Stimulated activated naive CD8-positive, alpha-beta T cell treated with anti-CD3 and anti-CD28 coated beads, Interleukin-15, amount 100 ng/mL, for 72 hours (primary cell): ENCODE results near the gene MAST4.

ENCODE experiments used
- ATAC-seq: fragments of 150-1000 bp; cut with Tn5 transposase; 2 replicates; pipeline ENCODE4 v1.10.0; 2021; ENCODE audit warnings: mild to moderate bottlenecking, moderate library complexity
- DNase-seq, 2 donors: peaks; one replicate each; pipeline ENCODE4 v3.0.0; 2021 to 2022
- H3K27ac Mint-ChIP-seq, 2 donors: one replicate each; pipeline ENCODE4 v1.8.0; 2022; ENCODE audit warnings: mild to moderate bottlenecking in 2 of 2, mixed read lengths in 2 of 2, moderate library complexity in 2 of 2
- H3K27me3 Mint-ChIP-seq: one replicate; pipeline ENCODE4 v1.8.0; 2022; ENCODE audit warnings: mixed read lengths
- H3K4me1 Mint-ChIP-seq: one replicate; pipeline ENCODE4 v1.8.0; 2022; ENCODE audit warnings: mild to moderate bottlenecking, mixed read lengths
- H3K4me3 Mint-ChIP-seq, 2 donors: one replicate each; pipeline ENCODE4 v1.8.0; 2022; ENCODE audit warnings: mild to moderate bottlenecking in 2 of 2, mixed read lengths in 2 of 2, moderate library complexity in 1 of 2
- H3K9me3 Mint-ChIP-seq, 2 donors: one replicate each; pipeline ENCODE4 v1.8.0; 2022; ENCODE audit warnings: mixed read lengths in 2 of 2

The MAST4 gene

GRCh38 chr5:66903709-66904108 is 307.5 kb downstream of the MAST4 start:
- ATAC-seq (no peak), DNase-seq (no peak)
- H3K27ac Mint-ChIP-seq: no peak overlapping the region
- H3K9me3 Mint-ChIP-seq: no peaks in the 10 kb centered on the region
- peaks cover 8% of the 10 kb centered on the region for H3K27me3 Mint-ChIP-seq
- no peak overlapping the region for H3K4me3 Mint-ChIP-seq
- H3K4me1 Mint-ChIP-seq: peaks cover 1% of the 10 kb centered on the region

- H3K27me3 Mint-ChIP-seq: peaks cover 8% of the 10 kb centered on the region
- peaks cover 6% of the 10 kb centered on the region for H3K4me1 Mint-ChIP-seq
- no peak overlapping the region for H3K4me3 Mint-ChIP-seq
- no peaks in the 10 kb centered on the region for H3K9me3 Mint-ChIP-seq
- no peak for DNase-seq
- ATAC-seq: no peak
- no peak overlapping the region for H3K27ac Mint-ChIP-seq
These were observed 308.0 kb downstream of the MAST4 start for GRCh38 chr5:66904189-66904588.

GRCh38 chr5:66906021-66906420 is 309.8 kb downstream of the MAST4 start:
- DNase-seq (no peak), ATAC-seq (no peak)
- H3K27me3 Mint-ChIP-seq: peaks cover 8% of the 10 kb centered on the region
- peaks cover 13% of the 10 kb centered on the region for H3K4me1 Mint-ChIP-seq
- H3K9me3 Mint-ChIP-seq: no peaks in the 10 kb centered on the region
- H3K4me3 Mint-ChIP-seq: no peak overlapping the region
- no peak overlapping the region for H3K27ac Mint-ChIP-seq

GRCh38 chr5:66908230-66908629 is 312.0 kb downstream of the MAST4 start:
- no peaks in the 10 kb centered on the region for H3K9me3 Mint-ChIP-seq
- peaks cover 13% of the 10 kb centered on the region for H3K4me1 Mint-ChIP-seq
- peak overlapping the region in 1 of 2 donors; percentile 36 for H3K27ac Mint-ChIP-seq
- no peak for DNase-seq
- peaks cover 8% of the 10 kb centered on the region for H3K27me3 Mint-ChIP-seq
- no peak for ATAC-seq
- H3K4me3 Mint-ChIP-seq: no peak overlapping the region

GRCh38 chr5:66909364-66909763 is 313.2 kb downstream of the MAST4 start:
- Mint-ChIP-seq H3K27me3 (no peaks in the 10 kb centered on the region), H3K9me3 (no peaks in the 10 kb centered on the region), H3K27ac (no peak overlapping the region), H3K4me3 (no peak overlapping the region), H3K4me1 (peaks cover 13% of the 10 kb centered on the region)
- ATAC-seq (no peak), DNase-seq (no peak)

- H3K27ac Mint-ChIP-seq: no peak overlapping the region
- no peaks in the 10 kb centered on the region for H3K9me3 Mint-ChIP-seq
- H3K4me1 Mint-ChIP-seq: peaks cover 13% of the 10 kb centered on the region
- H3K4me3 Mint-ChIP-seq: no peak overlapping the region
- peaks cover 6% of the 10 kb centered on the region for H3K27me3 Mint-ChIP-seq
- ATAC-seq (no peak), DNase-seq (no peak)
These were observed 316.6 kb downstream of the MAST4 start for GRCh38 chr5:66912787-66913186.

- H3K4me1 Mint-ChIP-seq: no peaks in the 10 kb centered on the region
- H3K4me3 Mint-ChIP-seq: no peak overlapping the region
- peaks cover 6% of the 10 kb centered on the region for H3K27me3 Mint-ChIP-seq
- H3K9me3 Mint-ChIP-seq: no peaks in the 10 kb centered on the region
- H3K27ac Mint-ChIP-seq: no peak overlapping the region
- no peak for DNase-seq
- no peak for ATAC-seq
These were observed 319.3 kb downstream of the MAST4 start for GRCh38 chr5:66915531-66915930.

GRCh38 chr5:66922881-66923280 is 326.7 kb downstream of the MAST4 start:
- Mint-ChIP-seq H3K27ac (no peak overlapping the region), H3K4me1 (peaks cover 10% of the 10 kb centered on the region), H3K27me3 (no peaks in the 10 kb centered on the region), H3K4me3 (no peak overlapping the region), H3K9me3 (no peaks in the 10 kb centered on the region)
- DNase-seq (no peak), ATAC-seq (no peak)

GRCh38 chr5:66923457-66923856 is 327.3 kb downstream of the MAST4 start:
- Mint-ChIP-seq H3K27ac (no peak overlapping the region), H3K9me3 (no peaks in the 10 kb centered on the region)
- ATAC-seq: peak; percentile 98

GRCh38 chr5:66923922-66924321 is 327.7 kb downstream of the MAST4 start:
- peaks cover 10% of the 10 kb centered on the region for H3K4me1 Mint-ChIP-seq

More at GRCh38 chr5:66923457-66923856, 327.3 kb downstream of the MAST4 start:
- no peak overlapping the region for H3K4me3 Mint-ChIP-seq
- H3K4me1 Mint-ChIP-seq: peaks cover 10% of the 10 kb centered on the region
- H3K27me3 Mint-ChIP-seq: no peaks in the 10 kb centered on the region
- DNase-seq: peak in 1 of 2 donors; percentile 16

GRCh38 chr5:66927140-66927539 is 330.9 kb downstream of the MAST4 start:
- Mint-ChIP-seq H3K27me3 (peaks cover 12% of the 10 kb centered on the region), H3K4me1 (peaks cover 10% of the 10 kb centered on the region), H3K9me3 (no peaks in the 10 kb centered on the region), H3K27ac (peak overlapping the region; percentile 27 to 59), H3K4me3 (no peak overlapping the region)
- no peak for ATAC-seq
- no peak for DNase-seq

More at GRCh38 chr5:66923922-66924321, 327.7 kb downstream of the MAST4 start:
- H3K9me3 Mint-ChIP-seq: no peaks in the 10 kb centered on the region
- no peak for DNase-seq
- H3K27me3 Mint-ChIP-seq: no peaks in the 10 kb centered on the region
- ATAC-seq: peak; percentile 18
- H3K27ac Mint-ChIP-seq: no peak overlapping the region
- H3K4me3 Mint-ChIP-seq: no peak overlapping the region

- H3K27ac Mint-ChIP-seq: no peak overlapping the region
- DNase-seq (no peak), ATAC-seq (no peak)
- no peaks in the 10 kb centered on the region for H3K9me3 Mint-ChIP-seq
- H3K27me3 Mint-ChIP-seq: peaks cover 17% of the 10 kb centered on the region
- H3K4me1 Mint-ChIP-seq: no peaks in the 10 kb centered on the region
- H3K4me3 Mint-ChIP-seq: no peak overlapping the region
These were observed 333.1 kb downstream of the MAST4 start for GRCh38 chr5:66929281-66929680.

- DNase-seq (no peak), ATAC-seq (no peak)
- Mint-ChIP-seq H3K27me3 (peaks cover 22% of the 10 kb centered on the region), H3K27ac (no peak overlapping the region), H3K9me3 (no peaks in the 10 kb centered on the region), H3K4me1 (no peaks in the 10 kb centered on the region), H3K4me3 (no peak overlapping the region)
These were observed 333.8 kb downstream of the MAST4 start for GRCh38 chr5:66929995-66930394.

GRCh38 chr5:66931651-66932050 is 335.5 kb downstream of the MAST4 start:
- no peak for DNase-seq
- Mint-ChIP-seq H3K27ac (no peak overlapping the region), H3K4me1 (no peaks in the 10 kb centered on the region), H3K4me3 (no peak overlapping the region), H3K9me3 (no peaks in the 10 kb centered on the region), H3K27me3 (peaks cover 29% of the 10 kb centered on the region)
- ATAC-seq: no peak

- DNase-seq (no peak), ATAC-seq (no peak)
- Mint-ChIP-seq H3K9me3 (no peaks in the 10 kb centered on the region), H3K27ac (no peak overlapping the region), H3K4me3 (no peak overlapping the region), H3K4me1 (no peaks in the 10 kb centered on the region), H3K27me3 (peaks cover 29% of the 10 kb centered on the region)
These were observed 336.3 kb downstream of the MAST4 start for GRCh38 chr5:66932457-66932856.

GRCh38 chr5:66933066-66933465 is 336.9 kb downstream of the MAST4 start:
- H3K27me3 Mint-ChIP-seq: peaks cover 29% of the 10 kb centered on the region
- peak overlapping the region in 1 of 2 donors; percentile 44 for H3K27ac Mint-ChIP-seq
- no peaks in the 10 kb centered on the region for H3K4me1 Mint-ChIP-seq
- H3K9me3 Mint-ChIP-seq: no peaks in the 10 kb centered on the region
- no peak for DNase-seq
- ATAC-seq: no peak
- H3K4me3 Mint-ChIP-seq: no peak overlapping the region

- peaks cover 0 to 8% of the 10 kb centered on the region in 2 donors for H3K9me3 Mint-ChIP-seq
- DNase-seq: no peak
- peaks cover 12% of the 10 kb centered on the region for H3K27me3 Mint-ChIP-seq
- no peak for ATAC-seq
- no peak overlapping the region for H3K27ac Mint-ChIP-seq
- H3K4me1 Mint-ChIP-seq: peaks cover 13% of the 10 kb centered on the region
- H3K4me3 Mint-ChIP-seq: no peak overlapping the region
These were observed 342.9 kb downstream of the MAST4 start for GRCh38 chr5:66939094-66939493.
